GM18951 (cell line): ENCODE measurements around the gene SPATA33.
A peak's percentile ranks its signal among the peaks of the same experiment; 100 is the strongest.
"Not testable (repeated sequence)": the region's sequence is repeated elsewhere in the genome, so short reads cannot be mapped to it uniquely, and the experiment has no call there.

Experiments
- POLR2A ChIP-seq: IDR thresholded peaks from 4 replicates; pipeline ENCODE4 v1.6.1; 2011; ENCODE audit warnings: mild to moderate bottlenecking; ENCODE audit not compliant: insufficient read length, insufficient read depth; ENCODE audit errors: extremely low read depth
- in situ Hi-C: fragments of 300-500 bp; cut with MboI; formaldehyde crosslinking; loops from one replicate; pipeline ENCODE4 v1.12.0; 2022; ENCODE audit warnings: low sequenced_read_pairs, mixed read lengths, inconsistent platforms; ENCODE audit not compliant: unreplicated experiment

SPATA33 gene

GRCh38 chr16:89689142-89689541 lies 31.5 kb downstream of the SPATA33 start:
- no peak for TF ChIP-seq POLR2A
- in situ Hi-C loops, result no loop called here

- in situ Hi-C loops, result not testable (repeated sequence)
Measured at GRCh38 chr16:89689621-89690020, 32.0 kb downstream of the SPATA33 start.

- in situ Hi-C loops, result no loop called here
- TF ChIP-seq POLR2A, result no peak
Measured at GRCh38 chr16:89690392-89690901, 32.8 kb downstream of the SPATA33 start.

- in situ Hi-C loops, result no loop called here
- TF ChIP-seq POLR2A, result no peak
Measured at GRCh38 chr16:89691231-89691985, 33.8 kb downstream of the SPATA33 start.

- in situ Hi-C loops, result no loop called here
- no peak for TF ChIP-seq POLR2A
Measured at GRCh38 chr16:89691986-89692569, 34.4 kb downstream of the SPATA33 start.

DNA sequence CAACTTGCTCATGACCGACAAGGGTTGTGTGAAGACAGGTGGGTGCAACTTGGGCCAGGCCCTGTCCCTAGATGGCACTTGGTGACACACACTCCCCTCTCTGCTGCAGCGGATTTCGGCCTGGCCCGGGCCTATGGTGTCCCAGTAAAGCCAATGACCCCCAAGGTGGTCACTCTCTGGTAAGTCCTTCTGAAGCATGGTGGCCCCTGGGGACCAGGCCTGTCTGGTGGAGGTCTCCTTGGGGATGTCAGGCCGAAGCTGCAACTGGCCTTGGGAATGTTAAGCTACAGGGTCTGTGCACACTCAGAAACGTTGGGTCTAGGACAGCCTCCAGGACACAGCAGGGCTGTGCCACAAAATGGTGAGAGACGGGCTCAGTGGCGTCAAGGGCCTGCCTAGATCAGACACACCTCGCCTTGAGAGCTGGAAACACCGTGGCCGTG lies 35.7 kb downstream of the SPATA33 start:
- TF ChIP-seq POLR2A, result no peak
- in situ Hi-C loops, result no loop called here

- in situ Hi-C loops, result no loop called here
- TF ChIP-seq POLR2A, result peak; percentile 18
Measured at GRCh38 chr16:89693931-89694783, 36.5 kb downstream of the SPATA33 start.

DNA sequence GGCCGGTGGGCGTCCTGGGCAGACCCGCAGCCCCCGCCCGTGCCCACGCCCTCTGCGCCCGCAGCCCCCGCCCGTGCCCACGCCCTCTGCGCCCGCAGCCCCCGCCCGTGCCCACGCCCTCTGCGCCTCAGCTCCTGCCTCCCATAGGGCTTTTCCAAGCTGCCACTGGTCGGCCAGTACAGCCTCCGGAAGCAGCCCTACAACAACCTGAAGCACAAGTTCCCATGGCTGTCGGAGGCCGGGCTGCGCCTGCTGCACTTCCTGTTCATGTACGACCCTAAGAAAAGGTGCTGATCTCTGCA lies 37.1 kb downstream of the SPATA33 start:
- in situ Hi-C loops, result not testable (repeated sequence)

DNA sequence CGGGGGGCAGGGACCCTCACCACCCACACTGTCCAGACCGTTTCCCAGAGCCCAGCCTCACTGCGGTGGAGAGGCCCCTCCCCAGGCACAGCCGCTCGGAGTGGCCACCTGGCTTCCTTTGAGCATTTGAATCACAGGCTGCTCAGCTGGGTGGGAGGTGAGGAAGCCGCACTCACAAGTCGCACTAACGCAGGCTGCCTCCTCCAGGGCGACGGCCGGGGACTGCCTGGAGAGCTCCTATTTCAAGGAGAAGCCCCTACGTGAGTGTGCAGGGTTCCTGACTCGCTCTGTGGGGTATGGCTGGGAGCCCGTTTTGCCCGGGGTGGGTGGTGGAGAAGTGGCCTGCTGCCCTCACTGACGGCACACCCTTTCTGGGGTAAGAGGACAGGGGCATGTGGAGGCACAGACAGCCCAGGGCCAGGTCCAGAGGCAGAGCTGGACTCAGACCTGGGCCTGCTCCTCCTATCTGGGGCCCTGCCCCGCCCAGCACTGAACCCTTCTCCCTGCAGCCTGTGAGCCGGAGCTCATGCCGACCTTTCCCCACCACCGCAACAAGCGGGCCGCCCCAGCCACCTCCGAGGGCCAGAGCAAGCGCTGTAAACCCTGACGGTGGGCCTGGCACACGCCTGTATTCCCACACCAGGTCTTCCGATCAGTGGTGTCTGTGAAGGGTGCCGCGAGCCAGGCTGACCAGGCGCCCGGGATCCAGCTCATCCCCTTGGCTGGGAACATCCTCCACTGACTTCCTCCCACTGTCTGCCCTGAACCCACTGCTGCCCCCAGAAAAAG lies 37.6 kb downstream of the SPATA33 start:
- TF ChIP-seq POLR2A, result no peak

GRCh38 chr16:89695875-89696669 lies 38.4 kb downstream of the SPATA33 start:
- no peak for TF ChIP-seq POLR2A
- in situ Hi-C loops, result no loop called here

More for the DNA sequence above, 37.6 kb downstream of the SPATA33 start:
- in situ Hi-C loops, result no loop called here

DNA sequence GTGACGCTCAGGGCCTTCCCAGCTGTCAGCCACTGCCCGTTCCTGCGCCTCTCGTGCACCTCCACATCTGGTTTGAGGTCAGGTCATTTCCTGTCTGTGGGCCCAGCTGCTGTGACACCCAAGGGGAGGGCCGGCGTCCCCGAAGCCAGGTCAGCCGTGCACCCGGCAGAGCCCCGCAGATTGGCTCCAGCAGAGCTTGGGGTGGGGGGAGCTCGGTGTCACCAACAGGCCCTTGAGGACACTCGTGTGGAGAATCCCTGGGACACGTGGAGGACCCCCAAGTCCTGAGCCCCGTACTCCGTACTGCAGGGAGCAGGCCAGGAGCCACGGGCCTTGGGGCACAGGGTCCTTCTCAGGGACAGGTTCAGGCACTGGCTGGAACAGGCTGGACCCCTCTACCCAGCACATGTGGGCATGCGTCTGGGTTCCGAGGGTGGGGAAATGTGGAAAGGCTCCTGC lies 39.1 kb downstream of the SPATA33 start:
- in situ Hi-C loops, result no loop called here
- TF ChIP-seq POLR2A, result no peak

GRCh38 chr16:89697161-89697615 lies 39.6 kb downstream of the SPATA33 start:
- in situ Hi-C loops, result no loop called here
- no peak for TF ChIP-seq POLR2A

- no peak for TF ChIP-seq POLR2A
Measured at GRCh38 chr16:89697616-89698331, 40.1 kb downstream of the SPATA33 start.

DNA sequence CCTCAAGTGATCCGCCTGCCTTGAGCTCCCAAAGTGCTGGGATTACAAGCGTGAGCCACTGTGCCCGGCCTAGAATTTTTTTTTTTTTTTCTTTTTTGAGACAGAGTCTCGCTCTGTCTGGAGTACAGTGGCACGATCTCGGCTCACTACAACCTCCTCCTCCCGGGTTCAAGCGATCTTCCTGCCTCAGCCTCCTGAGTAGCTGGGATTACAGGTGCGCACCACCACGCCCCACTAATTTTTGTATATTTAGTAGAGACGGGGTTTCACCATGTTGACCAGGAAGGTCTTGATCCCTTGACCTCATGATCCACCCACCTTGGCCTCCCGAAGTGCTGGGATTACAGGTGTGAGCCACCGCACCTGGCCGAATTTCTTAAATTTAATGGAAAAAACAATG lies 41.1 kb downstream of the SPATA33 start:
- in situ Hi-C loops, result not testable (repeated sequence)

More at GRCh38 chr16:89697616-89698331, 40.1 kb downstream of the SPATA33 start:
- in situ Hi-C loops, result no loop called here

GRCh38 chr16:89699629-89700099 lies 42.0 kb downstream of the SPATA33 start:
- in situ Hi-C loops, result not testable (repeated sequence)
